ENCODE results near the gene TCERG1L. TPM values are rescaled to one million over a fixed set of nuclear protein-coding genes. Genes with fewer than 3 reads are reported as not detected.

Gene TCERG1L
- total RNA-seq, 1 experiment from 2014 or later: 1.5 TPM

- Mint-ChIP-seq H3K27ac (no peak overlapping the region), H3K27me3 (ENCODE audit: low read depth) (peaks cover 3% of the 10 kb centered on the region), H3K9me3 (peaks cover 52% of the 10 kb centered on the region), H3K4me3 (no peak overlapping the region), H3K4me1 (no peaks in the 10 kb centered on the region), H3K36me3 (peaks cover 61% of the 10 kb centered on the region)
- ChIA-PET CTCF (no interaction called here), POLR2A (no interaction called here)
- no peak for ATAC-seq
- no peak for TF ChIP-seq ATF2 (CRISPR knock-in tag; IDR thresholded peaks at IDR 0.05; ENCODE audit: borderline replicate concordance, low read depth)
- TF ChIP-seq CTCF (IDR thresholded peaks at IDR 0.05): no peak
- no peak for TF ChIP-seq KAT7 (CRISPR knock-in tag; IDR thresholded peaks at IDR 0.05; ENCODE audit: borderline replicate concordance)
- TF ChIP-seq ZNF416 (CRISPR knock-in tag; IDR thresholded peaks at IDR 0.05): no peak
- TF ChIP-seq NFYB (CRISPR knock-in tag; conservative IDR thresholded peaks at IDR 0.05; ENCODE audit: low read depth): no peak
- TF ChIP-seq ZSCAN18 (CRISPR knock-in tag; IDR thresholded peaks at IDR 0.05): no peak
- no peak for DNase-seq (ENCODE audit: low spot score)
Measured at GRCh38 chr10:131201741-131202515, 109.6 kb downstream of the TCERG1L start.

- DNase-seq (ENCODE audit: low spot score) (no peak), ATAC-seq (no peak)
- H3K9me3 Mint-ChIP-seq: peaks cover 55% of the 10 kb centered on the region
- no peak overlapping the region for H3K4me3 Mint-ChIP-seq
- H3K27ac Mint-ChIP-seq: no peak overlapping the region
- CTCF ChIA-PET: no interaction called here
- no peaks in the 10 kb centered on the region for H3K4me1 Mint-ChIP-seq
- POLR2A ChIA-PET: no interaction called here
- H3K27me3 Mint-ChIP-seq (ENCODE audit: low read depth): peaks cover 3% of the 10 kb centered on the region
- H3K36me3 Mint-ChIP-seq: peaks cover 68% of the 10 kb centered on the region
- TF ChIP-seq FOXJ3 (CRISPR knock-in tag; IDR thresholded peaks at IDR 0.05; ENCODE audit: borderline replicate concordance): no peak
- no peak for TF ChIP-seq ZNF121 (CRISPR knock-in tag; IDR thresholded peaks at IDR 0.05)
- TF ChIP-seq ERG (CRISPR knock-in tag; IDR thresholded peaks at IDR 0.05): no peak
- no peak for TF ChIP-seq JUN (CRISPR knock-in tag; IDR thresholded peaks at IDR 0.05)
- no peak for TF ChIP-seq E2F1 (CRISPR knock-in tag; IDR thresholded peaks at IDR 0.05)
- no peak for TF ChIP-seq HMGXB4 (CRISPR knock-in tag; IDR thresholded peaks at IDR 0.05)
- no peak for TF ChIP-seq NFATC4 (CRISPR knock-in tag; IDR thresholded peaks at IDR 0.05)
- TF ChIP-seq AFF4 (CRISPR knock-in tag; IDR thresholded peaks at IDR 0.05; ENCODE audit: borderline replicate concordance): no peak
- no peak for TF ChIP-seq ELF4 (CRISPR knock-in tag; IDR thresholded peaks at IDR 0.05; ENCODE audit: low read depth)
- no peak for TF ChIP-seq IRF1 (CRISPR knock-in tag; IDR thresholded peaks at IDR 0.05)
- TF ChIP-seq CREM (CRISPR knock-in tag; IDR thresholded peaks at IDR 0.05): no peak
- no peak for TF ChIP-seq FOXP1 (CRISPR knock-in tag; IDR thresholded peaks at IDR 0.05; ENCODE audit: borderline replicate concordance)
- no peak for TF ChIP-seq ZMAT4 (CRISPR knock-in tag; IDR thresholded peaks at IDR 0.05)
- TF ChIP-seq PRRX2 (CRISPR knock-in tag; IDR thresholded peaks at IDR 0.05): no peak
Measured at GRCh38 chr10:131200856-131201470, 110.6 kb downstream of the TCERG1L start.

All from WTC11 (cell line).